Liver (tissue), 9 donors: Measurements from ENCODE around the gene GALNT17. TPM values are rescaled to one million over a fixed set of nuclear protein-coding genes. Genes with fewer than 3 reads are reported as not detected.

Experiments used
- DNase-seq: peaks from one replicate; pipeline ENCODE4 v3.0.0-alpha.2; 2017; ENCODE audit warnings: low spot score
- H3K27ac ChIP-seq, 2 donors: one replicate each; pipeline ENCODE4 v1.7.0; 2013; ENCODE audit warnings: inconsistent platforms in 2 of 2, low read length in 2 of 2, control low read depth in 1 of 2, low read depth in 1 of 2, mild to moderate bottlenecking in 1 of 2
- H3K27me3 ChIP-seq, 4 donors: one replicate each; pipeline versions ENCODE4 v1.6.1 to v1.7.0; 2013; ENCODE audit warnings: low read length in 3 of 4, inconsistent platforms in 1 of 4, mild to moderate bottlenecking in 1 of 4, moderate library complexity in 1 of 4; ENCODE audit not compliant: control insufficient read depth in 4 of 4, insufficient read depth in 4 of 4
- H3K36me3 ChIP-seq, 4 donors: one replicate each; pipeline versions ENCODE4 v1.6.1 to v1.7.0; 2013; ENCODE audit warnings: low read length in 3 of 4, mild to moderate bottlenecking in 3 of 4, low read depth in 1 of 4, moderate library complexity in 1 of 4; ENCODE audit not compliant: control insufficient read depth in 4 of 4, insufficient read depth in 3 of 4
- H3K4me1 ChIP-seq, 4 donors: one replicate each; pipeline versions ENCODE4 v1.6.1 to v1.7.0; 2013; ENCODE audit warnings: low read length in 3 of 4, mild to moderate bottlenecking in 3 of 4, moderate library complexity in 1 of 4; ENCODE audit not compliant: control insufficient read depth in 4 of 4, insufficient read depth in 4 of 4
- H3K4me3 ChIP-seq, 3 donors: one replicate each; pipeline versions ENCODE4 v1.6.1 to v1.7.0; 2013; ENCODE audit warnings: low read length in 3 of 3, control low read depth in 1 of 3, low read depth in 1 of 3, mild to moderate bottlenecking in 1 of 3
- H3K9ac ChIP-seq, 2 donors: one replicate each; pipeline ENCODE4 v1.7.0; 2013; ENCODE audit warnings: low read length in 2 of 2, mild to moderate bottlenecking in 2 of 2, moderate library complexity in 2 of 2, control low read depth in 1 of 2, low read depth in 1 of 2
- H3K9me3 ChIP-seq, 4 donors: one replicate each; pipeline versions ENCODE4 v1.6.1 to v1.7.0; 2013; ENCODE audit warnings: low read length in 3 of 4; ENCODE audit not compliant: control insufficient read depth in 4 of 4
- CTCF ChIP-seq: fragments of 150-350 bp; IDR thresholded peaks from 2 replicates; pipeline ENCODE4 v1.5.1; 2017; ENCODE audit warnings: improper control_type of control experiment, low read depth, low read length; ENCODE audit not compliant: missing input control
- EGR1 ChIP-seq, 2 donors: IDR thresholded peaks; 2 replicates each; pipeline ENCODE4 v1.6.1; 2016 to 2018; ENCODE audit warnings: antibody characterized with exemption in 2 of 2, low read depth in 2 of 2
- FOXA1 ChIP-seq: IDR thresholded peaks from 2 replicates; pipeline ENCODE4 v1.6.1; 2016; ENCODE audit warnings: antibody characterized with exemption
- FOXA2 ChIP-seq: IDR thresholded peaks from 2 replicates; pipeline ENCODE4 v1.6.1; 2016; ENCODE audit warnings: antibody characterized with exemption
- GABPA ChIP-seq, 2 donors: IDR thresholded peaks in 1 of 2; conservative IDR thresholded peaks in 1 of 2; 2 replicates each; pipeline ENCODE4 v1.6.1; 2016; ENCODE audit warnings: antibody characterized with exemption in 2 of 2, mild to moderate bottlenecking in 1 of 2, moderate library complexity in 1 of 2
- HNF4G ChIP-seq: IDR thresholded peaks from 2 replicates; pipeline ENCODE4 v1.6.1; 2016; ENCODE audit warnings: antibody characterized with exemption
- JUND ChIP-seq, 2 donors: IDR thresholded peaks; 2 replicates each; pipeline ENCODE4 v1.6.1; 2016; ENCODE audit warnings: antibody characterized with exemption in 2 of 2
- MAX ChIP-seq: IDR thresholded peaks from 2 replicates; pipeline ENCODE4 v1.6.1; 2016; ENCODE audit warnings: antibody characterized with exemption
- NR2F2 ChIP-seq: IDR thresholded peaks from 2 replicates; pipeline ENCODE4 v1.6.1; 2016; ENCODE audit warnings: antibody characterized with exemption
- RAD21 ChIP-seq, 2 donors: IDR thresholded peaks; 2 replicates each; pipeline ENCODE4 v1.6.1; 2016; ENCODE audit warnings: antibody characterized with exemption in 2 of 2, mild to moderate bottlenecking in 2 of 2
- REST ChIP-seq: IDR thresholded peaks from 2 replicates; pipeline ENCODE4 v1.6.1; 2016; ENCODE audit warnings: antibody characterized with exemption, mild to moderate bottlenecking
- RXRA ChIP-seq, 2 donors: IDR thresholded peaks; 2 replicates each; pipeline ENCODE4 v1.6.1; 2017 to 2018; ENCODE audit warnings: antibody characterized with exemption in 2 of 2, mild to moderate bottlenecking in 1 of 2
- TAF1 ChIP-seq: conservative IDR thresholded peaks from 2 replicates; pipeline ENCODE4 v1.6.1; 2016; ENCODE audit warnings: antibody characterized with exemption, mild to moderate bottlenecking
- YY1 ChIP-seq: IDR thresholded peaks from 2 replicates; pipeline ENCODE4 v1.6.1; 2016; ENCODE audit warnings: antibody characterized with exemption, mild to moderate bottlenecking
- ZBTB33 ChIP-seq: IDR thresholded peaks from 2 replicates; pipeline ENCODE4 v1.6.1; 2016; ENCODE audit warnings: antibody characterized with exemption
- WGBS: extraction: QIAGEN DNeasy Blood & Tissue Kit; methylation state at CpG from one replicate; pipeline ENCODE4 v1.1.7; 2013; 5-methylcytosine and 5-hydroxymethylcytosine counted together
- polyA plus RNA-seq, 2 donors: library from polyadenylated mRNA; stranded (reverse) in 1 of 2; unstranded in 1 of 2; fragments of 200-250 nt in 1 of 2; fragments of >200 nt in 1 of 2; fragmentation: Nextera tagmentation in 1 of 2; extraction: Ambion mirVana in 1 of 2; gene quantifications; one replicate each; pipeline versions ENCODE4 v1.2.1 to v1.2.3, GENCODE V29; 2013 to 2015
- total RNA-seq, 2 donors: library from RNA; depleted of rRNA; stranded (reverse); fragments of >200 nt; gene quantifications; one replicate each; pipeline ENCODE4 v1.2.3, GENCODE V29; 2014
- donor health status: healthy.
- donor health status: healthy.
- donor health status: healthy.
- donor health status: healthy.
- donor health status: healthy.

The GALNT17 gene
- total and polyA plus RNA-seq, 4 donors = 0.10 to 0.42 (median 0.37) TPM; not detected in 1

- Histone ChIP-seq H3K4me1 (no peaks in the 10 kb centered on the region), H3K27me3 (no peaks in the 10 kb centered on the region), H3K27ac (no peak overlapping the region), H3K9ac (no peak overlapping the region), H3K36me3 (no peaks in the 10 kb centered on the region), H3K9me3 (peaks cover 0 to 6% (median 0%) of the 10 kb centered on the region in 4 donors), H3K4me3 (no peak overlapping the region)
- TF ChIP-seq ZBTB33 = no peak
- TF ChIP-seq FOXA2 = no peak
- DNase-seq = no peak
- WGBS = 78% methylated on average over 12 of the region's 12 CpGs
These were observed 287.8 kb downstream of the GALNT17 start for GRCh38 chr7:71419546-71420337.

- Histone ChIP-seq H3K27ac (no peak overlapping the region), H3K4me3 (no peak overlapping the region), H3K4me1 (no peaks in the 10 kb centered on the region), H3K9ac (no peak overlapping the region), H3K9me3 (peaks cover 0 to 6% (median 0%) of the 10 kb centered on the region in 4 donors), H3K27me3 (no peaks in the 10 kb centered on the region), H3K36me3 (no peaks in the 10 kb centered on the region)
- no peak for DNase-seq
- no peak for TF ChIP-seq YY1
- TF ChIP-seq FOXA2 = no peak
- TF ChIP-seq ZBTB33 = no peak
- TF ChIP-seq RAD21 (IDR thresholded peaks at IDR 0.05) = no peak
- no peak for TF ChIP-seq TAF1
- TF ChIP-seq EGR1 (IDR thresholded peaks at IDR 0.05; ENCODE audit: low read depth in 2 of 2) = no peak
- no peak for TF ChIP-seq MAX
- no peak for TF ChIP-seq GABPA (IDR thresholded peaks at IDR 0.05 in 1 of 2, conservative IDR thresholded peaks at IDR 0.05 in 1 of 2)
- TF ChIP-seq REST = no peak
- TF ChIP-seq CTCF = no peak
- TF ChIP-seq JUND (IDR thresholded peaks at IDR 0.05) = no peak
- no peak for TF ChIP-seq HNF4G
- no peak for TF ChIP-seq RXRA (IDR thresholded peaks at IDR 0.05)
- no peak for TF ChIP-seq NR2F2
- no peak for TF ChIP-seq FOXA1
- WGBS = 61% methylated on average over 2 of the region's 2 CpGs
These were observed 290.2 kb downstream of the GALNT17 start for GRCh38 chr7:71422104-71422503.
